ENCODE measurements around the gene GLT1D1.
"Not testable (repeated sequence)": the region's sequence is repeated elsewhere in the genome, so short reads cannot be mapped to it uniquely, and the experiment has no call there.

The GLT1D1 gene

GRCh38 chr12:128852885-128853599 lies at the start of gene GLT1D1:
Gene GLT1D1 (plus strand): TSS chr12:128853478. CDS start chr12:128853582, 104 bp downstream.
- no peak for DNase-seq

DNA sequence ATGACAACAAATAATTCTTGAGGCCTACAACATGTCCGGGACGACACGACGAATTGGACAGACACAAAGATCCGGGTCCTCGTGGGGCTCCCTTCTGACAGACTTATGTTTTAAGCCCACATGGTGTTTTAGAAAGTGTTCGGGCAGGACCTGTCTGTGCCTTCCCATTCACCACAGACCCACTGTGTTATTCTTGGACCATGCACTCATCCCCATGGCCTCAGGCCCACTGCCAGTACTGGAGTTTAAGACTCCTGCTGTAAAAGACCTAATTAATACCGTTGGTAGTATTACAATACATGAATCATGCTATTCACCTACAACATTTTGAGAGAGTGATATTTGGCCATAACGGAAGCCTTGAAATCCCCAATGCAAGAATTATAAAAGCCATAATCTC lies 49.5 kb upstream of the GLT1D1 start:
- no peak for DNase-seq

DNA sequence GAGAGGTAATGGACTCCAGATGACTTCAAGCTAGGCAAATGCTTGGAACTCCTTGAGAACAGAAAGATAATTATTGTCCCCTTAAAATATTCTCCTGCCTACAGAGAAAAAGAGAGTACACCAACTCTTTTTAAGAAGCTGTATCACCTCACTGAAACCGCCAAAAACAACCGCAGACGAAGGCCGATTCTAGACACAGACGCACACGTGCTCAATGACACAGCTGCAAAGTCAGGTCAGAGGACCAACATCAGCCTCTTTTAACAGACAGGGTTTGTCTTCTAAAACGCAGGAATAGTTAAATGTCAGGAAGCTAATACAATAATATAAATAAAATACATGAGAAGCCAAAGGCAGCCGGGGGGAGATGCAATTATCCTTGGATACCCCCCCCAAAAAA lies 48.5 kb upstream of the GLT1D1 start:
- DNase-seq = no peak

GRCh38 chr12:128805406-128805805 lies 47.9 kb upstream of the GLT1D1 start:
- not testable (repeated sequence) for DNase-seq

- DNase-seq = no peak
Measured at GRCh38 chr12:128806573-128806972, 46.7 kb upstream of the GLT1D1 start.

DNA sequence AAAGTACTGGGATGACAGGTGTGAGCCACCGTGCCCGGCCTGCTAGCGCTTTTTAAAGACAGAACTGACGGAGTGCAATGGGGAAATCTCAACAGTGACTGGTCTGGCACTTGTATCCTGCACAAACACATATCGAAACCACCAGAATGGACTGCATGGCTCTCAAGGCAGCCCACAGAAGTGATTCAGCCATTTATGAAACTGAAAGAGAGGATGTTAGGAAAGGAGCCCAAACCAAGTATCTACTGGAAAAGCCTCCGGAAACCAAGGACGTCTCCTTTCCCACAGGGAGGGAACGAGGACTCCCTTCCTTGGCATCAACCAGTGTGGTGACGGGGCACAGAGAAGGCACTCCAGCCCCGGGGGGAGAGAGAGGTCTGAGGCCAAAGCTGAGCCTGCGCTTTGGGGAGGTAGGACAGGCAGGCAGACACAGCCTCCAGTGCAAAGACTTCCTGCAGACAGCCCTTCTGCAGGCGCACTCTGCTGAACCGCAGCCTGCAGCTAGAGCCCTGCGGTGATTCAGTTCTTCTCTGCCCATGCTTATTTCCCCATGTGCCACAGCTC lies 46.0 kb upstream of the GLT1D1 start:
- DNase-seq = no peak

- DNase-seq = no peak
Measured at GRCh38 chr12:128808651-128809050, 44.6 kb upstream of the GLT1D1 start.

GRCh38 chr12:128810182-128811127 lies 42.8 kb upstream of the GLT1D1 start:
- DNase-seq = peak; percentile 7

GRCh38 chr12:128811806-128812205 lies 41.5 kb upstream of the GLT1D1 start:
- DNase-seq = no peak

DNA sequence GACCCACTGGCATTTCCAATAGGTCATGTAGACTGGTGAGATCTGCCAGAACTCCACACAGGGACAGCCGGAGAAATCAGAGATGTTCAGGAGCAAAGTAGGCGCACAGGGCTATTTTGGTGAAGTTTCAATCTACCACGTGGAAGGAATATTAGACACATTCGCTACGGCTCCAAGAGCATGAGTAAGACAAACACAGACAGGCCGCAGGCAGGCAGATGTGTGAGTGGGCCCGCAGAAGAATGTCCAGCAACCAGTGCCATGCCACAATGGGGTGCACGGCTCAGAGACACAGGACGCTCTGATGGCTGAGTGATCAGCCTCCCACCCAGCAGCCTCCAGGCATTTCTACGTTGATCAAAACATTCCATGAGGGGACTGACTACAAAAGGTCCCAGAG lies 39.9 kb upstream of the GLT1D1 start:
- DNase-seq = no peak

DNA sequence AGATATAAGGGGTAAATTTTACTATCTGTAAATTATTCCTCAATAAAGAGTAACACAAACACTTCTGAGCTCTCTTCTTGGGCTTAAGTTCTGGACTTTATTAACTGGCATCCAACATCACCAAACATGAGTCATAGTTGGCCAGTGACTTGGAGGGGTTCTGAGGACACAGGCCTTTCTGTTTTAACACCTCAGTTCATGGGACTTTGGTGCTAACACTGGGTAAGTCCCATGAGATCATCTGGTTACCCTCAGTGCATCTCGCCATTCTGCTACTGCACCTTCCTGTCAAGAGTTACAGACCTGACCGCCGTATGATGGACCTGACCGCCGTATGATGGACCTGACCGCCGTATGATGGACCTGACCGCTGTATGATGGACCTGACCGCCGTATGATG lies 39.4 kb upstream of the GLT1D1 start:
- no peak for DNase-seq

GRCh38 chr12:128814411-128815261 lies 38.6 kb upstream of the GLT1D1 start:
- DNase-seq = no peak

DNA sequence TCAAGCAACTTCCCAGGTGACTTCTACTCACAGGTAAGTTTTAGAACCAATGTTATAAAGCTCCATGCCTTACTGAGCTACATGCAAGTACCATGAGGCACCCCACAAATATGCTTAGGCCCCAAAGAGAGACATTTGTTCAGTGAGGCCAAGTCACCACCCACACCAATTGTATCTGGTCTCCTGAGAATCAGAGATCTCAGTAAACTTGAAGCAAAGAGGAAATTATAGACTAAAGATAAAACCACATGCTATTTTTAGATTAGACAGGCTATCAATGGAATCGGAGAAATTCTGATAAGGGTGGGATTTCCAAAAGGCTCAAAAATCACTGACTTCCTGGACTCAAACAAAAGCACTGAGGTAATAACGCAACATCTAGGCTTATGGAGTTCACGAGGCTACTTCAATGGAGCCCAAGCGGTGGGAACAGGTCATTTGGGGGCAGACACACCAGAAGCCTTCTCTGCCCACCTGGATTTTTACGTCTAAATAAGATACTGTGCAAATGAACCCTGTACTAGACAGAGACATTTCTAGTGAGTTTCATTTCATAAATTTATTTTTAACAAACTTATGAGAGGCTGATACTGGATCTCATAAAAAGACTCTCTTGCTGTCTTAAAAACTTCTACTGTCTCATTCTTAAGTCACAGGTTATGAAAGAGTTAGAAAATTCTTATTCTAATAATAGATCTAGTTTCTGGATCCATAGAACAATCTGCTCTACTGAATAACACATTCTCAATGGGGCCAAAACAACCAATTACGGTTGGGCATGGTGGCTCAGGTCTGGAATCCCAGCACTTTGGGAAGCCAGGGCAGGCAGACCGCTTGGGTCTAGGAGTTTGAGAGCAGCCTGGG lies 37.3 kb upstream of the GLT1D1 start:
- DNase-seq = no peak

DNA sequence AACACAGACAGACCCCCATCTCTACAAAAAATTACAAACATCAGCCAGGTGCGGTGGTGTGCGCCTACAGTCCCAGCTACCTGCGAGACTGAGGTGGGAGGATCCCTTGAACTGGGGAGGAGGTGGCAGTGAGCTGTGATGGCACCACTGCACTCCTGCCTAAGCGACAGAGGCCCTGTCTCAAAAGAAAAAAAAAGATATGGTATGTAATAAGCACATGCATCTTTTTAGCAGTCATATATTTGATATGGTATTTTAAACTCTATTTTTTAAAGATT lies 36.7 kb upstream of the GLT1D1 start:
- DNase-seq = no peak

DNA sequence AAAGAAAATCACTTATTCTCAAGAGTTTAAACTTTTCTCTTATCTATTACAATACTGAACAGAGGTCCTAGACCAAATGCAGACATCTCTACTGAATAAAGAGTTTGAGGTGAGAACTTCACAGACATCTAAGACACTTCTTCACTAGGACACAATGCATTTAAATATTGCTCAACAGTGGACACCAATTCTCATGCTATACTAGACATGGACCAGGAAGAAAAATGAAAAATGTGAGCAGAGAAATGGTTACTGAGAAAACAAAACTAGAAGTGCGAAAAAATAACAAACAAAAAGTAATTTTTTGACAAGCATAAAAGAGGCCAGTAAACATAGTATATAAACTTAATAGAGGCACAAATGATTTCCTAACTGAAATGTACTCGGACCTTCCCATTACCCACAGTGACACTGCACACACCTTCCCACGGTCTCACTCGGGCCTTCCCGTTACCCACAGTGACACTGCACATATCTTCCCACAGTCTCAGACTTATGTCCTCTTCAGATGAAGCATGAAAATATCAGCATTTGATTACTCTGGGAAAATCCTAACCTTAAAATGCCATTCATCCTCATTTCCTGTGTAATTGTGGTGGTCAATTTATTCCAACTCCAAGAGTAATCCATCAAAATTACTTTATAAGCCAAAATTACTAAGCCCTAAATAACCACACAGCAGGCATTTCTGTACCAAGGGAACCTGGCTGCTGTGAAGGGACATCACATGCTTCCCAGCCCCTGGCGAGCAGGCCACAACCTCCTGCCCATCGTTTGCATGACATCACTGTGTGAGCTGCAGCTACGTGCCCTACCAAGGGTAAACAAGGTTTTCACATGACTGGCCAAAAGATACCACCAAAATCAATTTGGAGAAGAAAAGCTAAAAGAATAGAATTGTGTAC lies 35.9 kb upstream of the GLT1D1 start:
- DNase-seq = peak; percentile 82

GRCh38 chr12:128818065-128819022 lies 34.9 kb upstream of the GLT1D1 start:
- DNase-seq = peak; percentile 38

GRCh38 chr12:128819293-128820144 lies 33.8 kb upstream of the GLT1D1 start:
- DNase-seq = peak; percentile 35

DNA sequence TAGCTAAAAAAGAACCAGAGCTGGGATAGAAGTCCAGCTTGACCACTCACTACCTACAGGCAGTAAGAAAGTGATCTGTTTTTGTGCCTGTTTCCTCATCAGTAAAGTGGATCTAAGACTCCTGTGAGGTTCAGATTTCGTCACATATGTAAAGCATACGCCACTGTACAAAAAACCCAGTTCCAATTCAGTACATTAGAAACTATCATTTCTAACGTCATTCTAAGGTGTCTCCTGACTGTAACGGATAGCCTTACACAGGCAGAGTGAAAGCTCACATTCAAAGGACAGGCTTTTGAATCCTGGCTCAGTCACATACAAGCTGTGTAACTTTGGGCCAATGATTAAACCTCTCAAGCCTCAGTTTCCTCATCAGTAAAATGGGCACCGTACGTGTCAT lies 33.0 kb upstream of the GLT1D1 start:
- DNase-seq = no peak
